ENCODE measurements around the gene DUSP5. TPM values are rescaled to one million over a fixed set of nuclear protein-coding genes. Genes with fewer than 3 reads are reported as not detected.

Gene DUSP5
- total and polyA plus RNA-seq, 4 experiments from 2014 or later: 3.5 to 33.7 (median 7.2) TPM

DNA sequence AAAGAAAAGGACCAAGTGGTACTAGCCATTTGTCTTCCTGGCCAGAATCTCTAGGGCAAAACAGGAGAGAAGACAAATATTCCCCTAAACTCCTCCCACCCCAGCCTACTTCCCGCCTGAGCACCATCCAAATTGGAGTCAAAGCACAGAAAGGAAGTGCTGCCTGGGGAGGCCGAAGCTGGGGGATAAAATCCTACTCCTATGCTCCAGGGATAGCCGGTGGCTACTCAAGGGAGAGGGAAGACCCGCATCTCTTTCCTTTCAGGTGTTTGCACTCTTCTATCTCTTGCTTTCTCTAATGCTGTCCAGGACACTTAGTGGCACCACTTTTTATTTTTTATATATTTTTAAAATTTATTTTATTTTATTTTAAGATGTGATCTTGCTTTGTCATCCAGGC is 7.1 kb upstream of the DUSP5 start:
- ChIA-PET CTCF (ENCODE audit: partially characterized antibody) (interaction anchor here (1.2 kb wide), 1 partner anchor 137 kb away, joined by 3 read pairs; no protein-coding TSS in a partner anchor), POLR2A (ENCODE audit: partially characterized antibody) (interaction anchor here (2.0 kb wide), 1 partner anchor 13 kb away, joined by 5 read pairs; no protein-coding TSS in a partner anchor)
- Histone ChIP-seq H3K4me1 (ENCODE audit: insufficient read depth, low read length) (peaks cover 2% of the 10 kb centered on the region), H3K4me3 (ENCODE audit: low read length in 2 of 2) (no peak overlapping the region), H3K27me3 (ENCODE audit: insufficient read depth, low read length) (no peaks in the 10 kb centered on the region), H3K27ac (ENCODE audit: low read depth, low read length) (no peak overlapping the region), H3K9me3 (ENCODE audit: control insufficient read depth in 1 of 2, low read length in 2 of 2) (no peaks in the 10 kb centered on the region), H3K36me3 (ENCODE audit: insufficient read depth, low read length) (no peaks in the 10 kb centered on the region)
- peaks cover 2 to 3% of the 10 kb centered on the region in 2 donors for H3K27me3 Mint-ChIP-seq
- no peak overlapping the region for H3K27ac Mint-ChIP-seq
- peaks cover 0 to 2% (median 0%) of the 10 kb centered on the region in 8 donors for H3K9me3 Mint-ChIP-seq
- H3K4me3 Mint-ChIP-seq: no peak overlapping the region
- DNase-seq: no peak
- H3K4me1 Mint-ChIP-seq: peaks cover 3 to 12% (median 3%) of the 10 kb centered on the region in 4 donors
- no peaks in the 10 kb centered on the region for H3K36me3 Mint-ChIP-seq
- intact Hi-C loops (cut with micrococcal nuclease): no loop called here

DNA sequence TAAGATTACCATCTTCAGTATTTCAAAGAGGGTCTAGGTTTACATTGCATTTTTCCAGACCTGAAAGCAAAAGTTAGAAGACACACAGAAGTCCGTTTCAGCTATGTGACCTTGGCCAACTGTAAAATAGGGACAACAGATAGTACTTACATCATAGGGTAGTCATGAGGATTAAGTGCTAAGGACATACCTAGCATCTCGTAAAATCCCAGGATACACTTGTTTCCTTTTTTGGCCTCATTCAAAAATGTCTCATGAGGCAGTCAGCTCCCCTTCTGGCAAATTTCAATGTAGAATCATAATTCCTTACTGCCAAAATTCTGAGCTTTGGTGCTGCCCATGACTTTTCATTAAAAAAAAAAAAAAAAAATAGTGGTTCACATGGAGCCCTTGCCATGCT is 6.4 kb upstream of the DUSP5 start:
- Mint-ChIP-seq H3K27me3 (peaks cover 2% of the 10 kb centered on the region in 2 donors), H3K27ac (no peak overlapping the region), H3K4me1 (peaks cover 9 to 19% (median 10%) of the 10 kb centered on the region in 4 donors), H3K9me3 (peaks cover 0 to 2% (median 0%) of the 10 kb centered on the region in 8 donors), H3K4me3 (no peak overlapping the region), H3K36me3 (no peaks in the 10 kb centered on the region)
- Histone ChIP-seq H3K36me3 (ENCODE audit: insufficient read depth, low read length) (no peaks in the 10 kb centered on the region), H3K27ac (ENCODE audit: low read depth, low read length) (no peak overlapping the region), H3K4me3 (ENCODE audit: low read length in 2 of 2) (no peak overlapping the region), H3K27me3 (ENCODE audit: insufficient read depth, low read length) (no peaks in the 10 kb centered on the region), H3K4me1 (ENCODE audit: insufficient read depth, low read length) (peaks cover 9% of the 10 kb centered on the region), H3K9me3 (ENCODE audit: control insufficient read depth in 1 of 2, low read length in 2 of 2) (no peaks in the 10 kb centered on the region)
- no peak for DNase-seq
- ChIA-PET POLR2A (ENCODE audit: partially characterized antibody) (interaction anchor here (2.0 kb wide), 1 partner anchor 12 kb away, joined by 5 read pairs; no protein-coding TSS in a partner anchor), CTCF (ENCODE audit: partially characterized antibody) (no interaction called here)
- intact Hi-C loops (cut with micrococcal nuclease): no loop called here

DNA sequence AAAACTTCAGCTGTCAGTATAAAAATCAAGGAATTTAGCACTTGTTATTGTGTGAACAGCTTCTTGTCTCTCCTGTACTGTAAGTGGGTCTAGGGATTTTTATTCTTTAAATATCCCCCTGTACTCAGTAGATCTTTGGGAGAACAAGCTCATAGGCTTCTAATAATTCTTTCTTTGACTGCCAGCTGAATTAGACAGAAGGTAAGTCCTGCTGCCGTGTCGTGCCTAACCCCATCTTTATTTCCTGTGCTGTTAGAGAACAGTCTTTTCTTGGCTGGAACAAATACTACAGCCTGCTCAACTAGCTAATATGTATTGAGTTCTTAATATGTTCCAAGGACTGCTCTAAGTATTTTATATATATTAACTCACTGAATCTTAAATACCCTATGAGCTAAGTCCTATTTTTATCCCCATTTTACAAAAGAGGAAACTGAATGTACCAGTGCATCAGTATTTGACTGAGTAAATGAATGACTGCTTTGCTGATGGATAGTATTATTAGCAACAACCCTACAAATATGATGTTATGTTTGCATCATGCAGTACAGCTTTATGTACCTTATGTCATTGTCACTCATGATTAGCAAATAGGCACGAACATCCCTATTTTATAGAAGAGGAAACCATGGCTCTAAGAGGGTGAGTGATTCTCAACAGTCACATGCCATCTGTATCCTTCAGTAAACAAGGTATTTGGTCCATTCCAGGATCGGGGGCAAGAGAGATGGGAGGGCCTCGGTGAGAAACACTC is 5.5 kb upstream of the DUSP5 start:
- Mint-ChIP-seq H3K4me3 (no peak overlapping the region), H3K36me3 (peaks cover 0 to 6% of the 10 kb centered on the region in 2 donors), H3K27me3 (no peaks in the 10 kb centered on the region), H3K27ac (peak overlapping the region in 1 of 7 donors; percentile 42), H3K4me1 (peaks cover 15 to 28% (median 18%) of the 10 kb centered on the region in 4 donors), H3K9me3 (peaks cover 0 to 2% (median 0%) of the 10 kb centered on the region in 8 donors)
- CTCF ChIA-PET (ENCODE audit: partially characterized antibody): interaction anchor here (0.6 kb wide), 1 partner anchor 392 kb away, joined by 3 read pairs; no protein-coding TSS in a partner anchor
- Histone ChIP-seq H3K4me1 (ENCODE audit: insufficient read depth, low read length) (peaks cover 16% of the 10 kb centered on the region), H3K27ac (ENCODE audit: low read depth, low read length) (no peak overlapping the region), H3K27me3 (ENCODE audit: insufficient read depth, low read length) (no peaks in the 10 kb centered on the region), H3K4me3 (ENCODE audit: low read length in 2 of 2) (no peak overlapping the region), H3K36me3 (ENCODE audit: insufficient read depth, low read length) (no peaks in the 10 kb centered on the region), H3K9me3 (ENCODE audit: control insufficient read depth in 1 of 2, low read length in 2 of 2) (no peaks in the 10 kb centered on the region)
- POLR2A ChIA-PET (ENCODE audit: partially characterized antibody): interaction anchor here (2.0 kb wide), 1 partner anchor 11 kb away, joined by 5 read pairs; no protein-coding TSS in a partner anchor
- intact Hi-C loops (cut with micrococcal nuclease): no loop called here
- no peak for DNase-seq

DNA sequence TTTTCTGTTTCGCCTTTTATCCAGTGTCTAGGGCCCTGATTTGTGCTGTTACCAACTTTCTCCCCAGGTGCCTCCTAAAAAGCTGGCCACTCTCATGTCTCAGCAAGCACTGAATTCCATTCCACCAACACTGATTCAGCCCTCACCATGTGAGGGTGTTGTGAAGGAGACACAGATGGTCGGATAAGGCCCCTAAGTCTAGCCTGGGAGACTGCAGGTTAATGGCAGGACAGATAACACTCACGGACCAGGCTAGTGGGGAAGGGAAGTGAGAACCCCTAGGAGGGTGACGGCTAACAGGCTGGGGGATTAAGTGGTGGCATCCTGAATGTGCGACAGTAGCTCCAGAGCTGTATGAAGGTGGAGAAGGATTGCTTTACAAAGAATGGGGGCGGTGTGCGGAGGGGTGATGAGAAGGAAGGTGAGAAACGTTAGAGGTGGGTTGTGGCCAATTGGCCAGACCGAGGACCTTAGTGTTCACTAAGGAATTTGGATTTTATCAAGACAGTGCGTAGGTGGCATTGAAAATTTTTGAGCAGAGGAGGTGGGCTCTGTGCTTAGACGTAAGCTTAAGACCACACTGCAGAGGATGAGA is 3.8 kb upstream of the DUSP5 start:
- Mint-ChIP-seq H3K27me3 (no peaks in the 10 kb centered on the region), H3K4me1 (peaks cover 17 to 32% (median 20%) of the 10 kb centered on the region in 4 donors), H3K27ac (peak overlapping the region in 4 of 7 donors; percentile 6 to 57 (median 34)), H3K9me3 (peaks cover 0 to 2% (median 0%) of the 10 kb centered on the region in 8 donors), H3K4me3 (peak overlapping the region in 4 of 8 donors; percentile 3 to 24 (median 14)), H3K36me3 (peaks cover 0 to 9% of the 10 kb centered on the region in 2 donors)
- DNase-seq: no peak
- Histone ChIP-seq H3K9me3 (ENCODE audit: control insufficient read depth in 1 of 2, low read length in 2 of 2) (no peaks in the 10 kb centered on the region), H3K27ac (ENCODE audit: low read depth, low read length) (no peak overlapping the region), H3K27me3 (ENCODE audit: insufficient read depth, low read length) (no peaks in the 10 kb centered on the region), H3K4me1 (ENCODE audit: insufficient read depth, low read length) (peaks cover 16% of the 10 kb centered on the region), H3K4me3 (ENCODE audit: low read length in 2 of 2) (no peak overlapping the region), H3K36me3 (ENCODE audit: insufficient read depth, low read length) (no peaks in the 10 kb centered on the region)
- POLR2A ChIA-PET (ENCODE audit: partially characterized antibody): interaction anchor here (0.8 to 1.1 kb wide), 2 partner anchors 9 to 286 kb away, joined by 4 read pairs; partner anchors contain the start of gene MXI1
- CTCF ChIA-PET (ENCODE audit: partially characterized antibody): interaction anchor here (1.1 kb wide), 1 partner anchor 140 kb away, joined by 3 read pairs; no protein-coding TSS in a partner anchor
- intact Hi-C loops (cut with micrococcal nuclease): no loop called here

DNA sequence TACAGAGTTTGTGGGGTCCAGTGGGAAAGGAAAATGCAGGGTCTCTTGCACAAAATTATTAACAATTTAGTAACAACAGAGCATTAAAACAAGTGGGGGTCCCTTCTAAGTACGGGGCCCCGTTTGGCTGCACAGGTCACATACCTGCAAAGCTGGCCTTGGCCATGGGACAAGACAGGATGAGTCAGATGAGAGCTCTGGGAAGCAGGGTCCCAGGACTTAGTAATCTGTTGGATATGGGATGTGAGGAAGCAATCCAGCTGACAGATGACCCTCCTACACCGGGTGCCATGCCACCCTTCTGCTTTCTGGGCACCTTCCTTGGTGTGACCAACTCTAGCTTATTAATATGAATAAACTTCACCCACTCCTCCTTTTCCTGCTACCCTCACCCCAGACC is 3.2 kb upstream of the DUSP5 start:
- no peaks in the 10 kb centered on the region for H3K9me3 ChIP-seq (ENCODE audit: control insufficient read depth in 1 of 2, low read length in 2 of 2)
- no peak overlapping the region for H3K4me3 ChIP-seq (ENCODE audit: low read length in 2 of 2)
- peaks cover 0 to 4% (median 0%) of the 10 kb centered on the region in 8 donors for H3K9me3 Mint-ChIP-seq
- no peaks in the 10 kb centered on the region for H3K36me3 ChIP-seq (ENCODE audit: insufficient read depth, low read length)
- H3K4me3 Mint-ChIP-seq: no peak overlapping the region
- no peaks in the 10 kb centered on the region for H3K27me3 ChIP-seq (ENCODE audit: insufficient read depth, low read length)
- no peaks in the 10 kb centered on the region for H3K27me3 Mint-ChIP-seq
- peaks cover 22% of the 10 kb centered on the region for H3K4me1 ChIP-seq (ENCODE audit: insufficient read depth, low read length)
- H3K4me1 Mint-ChIP-seq: peaks cover 19 to 38% (median 25%) of the 10 kb centered on the region in 4 donors
- ChIA-PET CTCF (ENCODE audit: partially characterized antibody) (interaction anchor here (1.1 kb wide), 1 partner anchor 140 kb away, joined by 3 read pairs; no protein-coding TSS in a partner anchor), POLR2A (ENCODE audit: partially characterized antibody) (interaction anchor here (0.8 to 1.1 kb wide), 2 partner anchors 9 to 287 kb away, joined by 4 read pairs; partner anchors contain the start of gene MXI1)
- H3K27ac Mint-ChIP-seq: peak overlapping the region in 3 of 7 donors; percentile 6 to 57 (median 48)
- intact Hi-C loops (cut with micrococcal nuclease): no loop called here
- no peak for DNase-seq
- H3K36me3 Mint-ChIP-seq: peaks cover 0 to 15% of the 10 kb centered on the region in 2 donors
- no peak overlapping the region for H3K27ac ChIP-seq (ENCODE audit: low read depth, low read length)

DNA sequence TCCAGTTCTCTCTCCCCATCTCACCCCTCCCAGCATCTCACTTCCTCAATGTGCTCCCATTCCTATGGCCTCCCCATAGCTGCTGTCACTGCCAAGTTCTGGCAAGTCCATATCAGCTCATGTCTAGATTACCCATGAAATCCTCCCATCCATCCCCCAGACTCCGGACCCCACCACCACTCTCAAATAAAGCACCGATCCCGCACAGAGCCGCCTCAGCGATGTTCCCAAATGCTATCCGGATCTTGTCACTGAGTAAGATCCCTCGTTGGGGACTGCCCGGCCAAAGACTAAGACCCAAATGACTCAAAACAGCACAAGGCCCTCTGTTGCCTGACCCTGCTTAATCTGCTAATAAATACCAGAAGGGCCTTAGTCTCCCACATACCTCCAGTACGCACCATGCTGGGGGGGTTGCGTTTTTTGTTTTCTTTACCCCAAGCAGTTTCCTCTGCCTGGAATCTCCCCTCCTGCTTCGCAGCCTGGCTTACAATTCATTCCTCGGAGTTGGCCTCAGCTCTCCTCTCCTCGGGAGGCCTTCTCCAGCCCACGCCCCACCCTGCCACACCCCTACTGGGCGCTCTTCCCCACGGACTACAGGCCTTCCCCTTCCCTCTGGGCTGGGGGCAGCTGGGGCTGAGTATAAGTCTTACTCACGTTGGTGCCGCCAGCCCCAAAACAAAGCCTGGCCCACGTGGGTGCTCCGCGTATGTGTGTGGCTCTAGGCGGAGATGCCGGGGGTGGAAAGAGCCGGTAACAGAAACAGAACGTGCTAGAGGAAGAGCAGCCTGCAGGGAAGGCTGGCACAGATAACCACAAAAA is 1.8 kb upstream of the DUSP5 start:
- ChIA-PET POLR2A (ENCODE audit: partially characterized antibody) (interaction anchor here (1.0 to 5.8 kb wide), 6 partner anchors 54 to 423 kb away, joined by 3 to 113 read pairs (median 10); partner anchors contain the start of genes BBIP1, MXI1 and SHOC2), CTCF (ENCODE audit: partially characterized antibody) (interaction anchor here (0.8 kb wide), 1 partner anchor 9 kb away, joined by 3 read pairs; no protein-coding TSS in a partner anchor)
- no peaks in the 10 kb centered on the region for H3K27me3 Mint-ChIP-seq
- peak overlapping the region; percentile 79 for H3K27ac ChIP-seq (ENCODE audit: low read depth, low read length)
- peak; percentile 47 to 79 (median 54) for DNase-seq
- peak overlapping the region; percentile 52 to 83 for H3K4me3 ChIP-seq (ENCODE audit: low read length in 2 of 2)
- intact Hi-C loops (cut with micrococcal nuclease): loop anchor here (2.0 to 5.0 kb wide), 5 partner anchors 71 to 484 kb away; partner anchors contain the start of gene SMC3
- no peaks in the 10 kb centered on the region for H3K36me3 ChIP-seq (ENCODE audit: insufficient read depth, low read length)
- no peaks in the 10 kb centered on the region for H3K9me3 ChIP-seq (ENCODE audit: control insufficient read depth in 1 of 2, low read length in 2 of 2)
- H3K9me3 Mint-ChIP-seq: peaks cover 0 to 3% (median 0%) of the 10 kb centered on the region in 8 donors
- peaks cover 0 to 22% of the 10 kb centered on the region in 2 donors for H3K36me3 Mint-ChIP-seq
- peaks cover 36% of the 10 kb centered on the region for H3K4me1 ChIP-seq (ENCODE audit: insufficient read depth, low read length)
- peak overlapping the region; percentile 91 to 98 (median 96) for H3K27ac Mint-ChIP-seq
- peak overlapping the region; percentile 86 to 98 (median 94) for H3K4me3 Mint-ChIP-seq
- peaks cover 33 to 52% (median 39%) of the 10 kb centered on the region in 4 donors for H3K4me1 Mint-ChIP-seq
- no peaks in the 10 kb centered on the region for H3K27me3 ChIP-seq (ENCODE audit: insufficient read depth, low read length)

Measured in CD4-positive, alpha-beta memory T cell (primary cell).